ENCODE data around the gene RLF. TPM values are rescaled to one million over a fixed set of nuclear protein-coding genes. Genes with fewer than 3 reads are reported as not detected.
"Not testable (repeated sequence)": the region's sequence is repeated elsewhere in the genome, so short reads cannot be mapped to it uniquely, and the experiment has no call there.

The RLF gene
- total RNA-seq, 1 donor from 2014 or later, result 20.9 TPM

DNA sequence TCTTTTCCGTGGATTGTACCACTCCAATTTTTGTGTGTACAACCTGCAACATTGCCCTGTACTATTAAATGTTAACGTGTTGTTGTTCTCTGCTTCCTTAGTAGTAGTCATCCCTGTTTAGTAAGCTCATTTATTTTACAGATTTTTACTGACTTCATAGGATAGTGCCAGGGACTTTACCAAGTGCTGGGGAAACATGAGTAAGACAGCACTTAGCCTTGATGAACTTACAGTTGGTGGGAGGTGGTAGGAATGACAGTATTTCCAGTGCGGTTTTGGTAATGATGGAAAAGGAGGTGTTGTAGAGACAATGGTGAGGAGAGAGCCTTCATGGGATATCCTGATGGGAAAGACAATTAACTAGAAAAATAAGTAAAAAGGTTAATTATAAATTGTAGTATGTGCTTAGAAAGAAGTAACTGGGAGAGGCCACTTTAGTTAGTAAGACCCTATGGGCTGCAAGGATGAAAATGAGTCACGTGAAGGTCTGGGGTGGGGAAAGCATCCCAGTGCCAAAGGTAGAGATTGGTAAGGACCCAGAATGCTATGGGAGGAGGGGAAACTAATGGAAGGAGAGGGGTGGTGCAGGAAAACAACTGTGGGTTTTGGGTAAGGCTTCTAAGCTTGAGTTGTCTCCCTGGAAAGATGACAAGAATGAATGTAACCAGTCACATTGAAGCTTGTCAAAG lies 1.7 kb downstream of the RLF start:
- DNase-seq (ENCODE audit: low spot score), result no peak

DNA sequence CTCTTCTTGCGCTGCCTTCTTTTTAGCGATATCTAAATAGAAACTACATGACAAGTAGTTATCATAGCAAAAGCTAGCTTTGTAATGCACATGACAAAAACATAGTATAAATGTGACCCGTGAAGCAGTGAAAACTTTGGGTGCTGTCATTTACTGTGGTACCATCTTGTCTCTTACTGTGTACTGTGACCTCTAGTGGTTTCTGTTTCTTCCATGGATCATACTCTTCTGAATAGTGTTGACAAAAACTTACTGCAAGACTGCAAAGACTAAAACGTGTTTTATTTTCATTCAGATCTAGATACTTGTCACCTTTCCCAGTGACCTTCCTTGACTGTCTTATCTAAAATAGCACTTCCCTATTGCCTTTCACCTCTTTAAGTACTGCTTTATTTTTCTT lies 6.1 kb downstream of the RLF start:
- DNase-seq (ENCODE audit: low spot score), result no peak

DNA sequence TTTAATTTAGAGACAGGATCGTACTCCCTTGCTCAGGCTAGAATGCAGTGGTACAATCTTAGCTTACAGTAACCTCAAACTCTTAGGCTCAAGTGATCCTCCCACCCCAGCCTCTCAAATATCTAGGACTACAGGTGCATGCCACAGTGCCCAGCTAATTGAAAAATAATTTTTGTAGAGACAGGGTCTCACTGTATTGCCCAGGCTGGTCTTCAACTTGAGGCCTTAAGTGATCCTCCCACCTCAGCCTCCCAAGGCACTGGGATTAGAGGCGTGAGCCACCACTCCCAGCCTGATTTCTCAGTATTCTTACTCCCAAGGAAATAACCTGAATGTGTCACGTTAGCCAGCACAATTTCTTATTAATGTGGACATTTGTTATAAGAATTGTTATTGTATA lies 9.8 kb downstream of the RLF start:
- no peak for DNase-seq (ENCODE audit: low spot score)

DNA sequence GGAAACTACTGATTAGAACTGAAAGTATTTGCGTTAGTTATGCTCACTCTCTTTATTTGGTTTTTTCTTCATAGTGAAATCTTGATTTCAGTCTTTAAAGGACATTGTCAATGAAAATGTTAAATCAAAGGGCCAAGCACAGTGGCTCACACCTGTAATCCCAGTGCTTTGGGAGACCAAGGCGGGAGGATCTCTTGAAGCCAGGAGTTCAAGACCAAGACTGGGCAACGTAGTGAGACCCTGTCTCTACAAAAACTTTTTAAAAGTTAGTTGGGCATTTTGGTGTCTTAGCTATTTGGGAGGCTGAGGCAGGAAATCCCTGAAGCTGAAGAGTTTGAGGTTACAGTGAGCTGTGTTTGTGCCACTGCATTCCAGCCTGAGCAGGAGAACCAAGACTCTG lies 13.6 kb downstream of the RLF start:
- no peak for DNase-seq (ENCODE audit: low spot score)

DNA sequence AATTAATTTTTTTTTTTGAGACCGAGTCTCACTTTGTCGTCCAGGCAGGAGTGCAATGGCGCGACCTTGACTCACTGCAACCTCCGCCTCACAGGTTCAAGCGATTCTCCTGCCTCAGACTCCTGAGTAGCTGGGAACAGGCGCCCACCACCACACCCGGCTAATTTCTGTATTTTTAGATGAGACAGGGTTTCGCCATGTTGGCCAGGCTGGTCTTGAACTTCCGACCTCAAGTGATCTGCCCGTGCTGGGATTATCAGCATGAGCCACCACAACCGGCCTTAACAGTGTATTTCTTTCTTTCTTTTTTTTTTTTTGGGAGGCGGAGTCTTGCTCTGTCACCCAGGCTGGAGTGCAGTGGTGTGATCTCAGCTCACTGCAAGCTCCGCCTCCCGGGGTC lies 15.8 kb downstream of the RLF start:
- DNase-seq (ENCODE audit: low spot score), result not testable (repeated sequence)

DNA sequence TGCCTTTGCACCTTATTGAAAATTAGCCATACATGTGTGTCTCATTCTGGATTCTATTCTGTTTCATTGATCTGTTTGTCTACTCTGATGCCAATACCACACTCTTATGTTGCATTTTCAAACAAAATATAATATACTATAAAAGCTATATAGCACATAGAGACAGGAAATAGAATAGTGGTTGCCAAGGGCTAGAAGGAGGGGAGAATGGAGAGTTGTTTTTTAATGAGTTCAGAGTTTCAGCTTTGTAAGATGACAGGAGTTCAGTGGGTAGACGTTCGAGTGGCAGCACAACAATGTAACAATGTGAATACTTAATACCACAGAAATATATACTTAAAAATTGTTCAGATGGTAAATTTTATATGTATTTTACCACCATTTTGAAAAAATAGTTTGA lies 17.0 kb downstream of the RLF start:
- DNase-seq (ENCODE audit: low spot score), result no peak

DNA sequence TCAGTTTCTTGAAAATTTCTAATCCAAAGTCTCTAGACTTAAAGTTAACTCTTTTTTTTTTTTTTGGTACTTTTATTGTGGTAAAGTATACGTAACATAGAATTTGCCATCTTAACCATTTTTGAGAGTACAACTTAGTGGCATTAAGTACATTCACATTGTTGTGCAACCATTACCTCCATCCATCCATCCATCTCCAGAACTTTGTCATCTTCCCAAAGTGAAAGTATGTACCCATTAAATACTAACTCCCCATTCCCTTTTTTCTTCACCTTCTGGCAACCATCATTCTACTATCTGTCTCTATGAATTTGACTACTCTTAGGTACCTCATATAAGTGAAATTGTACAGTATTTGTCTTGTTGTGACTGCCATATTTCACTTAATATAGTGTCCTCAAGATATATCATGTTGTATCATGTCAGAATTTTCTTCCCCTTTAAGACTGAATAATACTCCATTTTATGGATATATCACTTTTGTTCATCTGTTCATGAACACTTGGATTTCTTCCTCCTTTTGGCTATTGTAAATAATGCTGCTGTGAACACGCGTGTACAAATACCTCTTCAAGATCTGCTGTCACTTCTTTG lies 18.4 kb downstream of the RLF start:
- DNase-seq (ENCODE audit: low spot score), result no peak

DNA sequence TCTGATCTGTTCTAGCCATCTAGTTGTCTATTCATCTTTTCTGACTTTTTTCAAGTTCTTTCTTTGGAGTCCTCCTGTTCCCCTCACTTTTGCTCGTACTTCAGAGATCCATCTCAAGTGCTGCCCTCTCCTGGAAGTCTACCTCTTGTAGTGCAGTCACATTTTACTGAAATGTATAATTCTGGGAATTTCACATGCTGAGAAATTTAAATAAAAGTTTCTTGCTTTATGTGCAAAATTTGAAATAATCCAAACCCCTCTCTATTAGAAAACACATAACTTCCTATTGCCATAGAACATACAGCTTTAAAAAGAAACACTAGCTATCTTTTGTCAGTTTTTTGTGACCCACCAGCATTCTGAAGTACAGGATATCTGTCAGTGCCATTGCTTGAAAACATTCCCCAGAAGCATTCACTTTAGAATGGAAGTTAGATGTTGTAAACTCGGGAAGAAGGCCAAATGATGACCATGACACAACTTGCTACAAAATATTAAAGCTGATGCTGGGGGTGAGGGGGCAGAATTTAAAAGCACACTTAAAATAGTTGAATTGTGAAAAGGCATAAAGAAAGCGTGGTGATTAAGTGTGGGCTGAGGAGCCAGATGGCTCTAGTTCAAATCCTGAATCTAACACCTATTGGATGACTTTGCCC lies 22.0 kb downstream of the RLF start:
- no peak for DNase-seq (ENCODE audit: low spot score)

DNA sequence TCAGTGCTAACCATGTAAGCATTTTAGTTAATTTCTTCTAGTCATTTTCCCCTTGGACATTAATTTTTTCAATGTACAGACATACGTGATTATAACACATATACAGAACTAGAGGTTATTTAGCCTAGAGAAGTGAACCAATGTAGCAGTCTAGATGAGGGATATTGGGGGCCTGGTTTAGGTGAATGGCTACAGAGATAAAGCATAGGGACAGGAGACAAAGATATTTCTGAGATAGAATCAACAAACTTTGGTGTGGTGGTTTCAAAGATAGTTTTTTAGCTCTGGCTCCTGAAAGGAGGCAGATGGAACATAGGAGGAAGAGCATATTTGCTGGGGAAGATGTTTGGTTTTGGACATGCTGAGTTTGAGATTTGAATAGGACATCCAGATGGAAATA lies 23.0 kb downstream of the RLF start:
- no peak for DNase-seq (ENCODE audit: low spot score)

DNA sequence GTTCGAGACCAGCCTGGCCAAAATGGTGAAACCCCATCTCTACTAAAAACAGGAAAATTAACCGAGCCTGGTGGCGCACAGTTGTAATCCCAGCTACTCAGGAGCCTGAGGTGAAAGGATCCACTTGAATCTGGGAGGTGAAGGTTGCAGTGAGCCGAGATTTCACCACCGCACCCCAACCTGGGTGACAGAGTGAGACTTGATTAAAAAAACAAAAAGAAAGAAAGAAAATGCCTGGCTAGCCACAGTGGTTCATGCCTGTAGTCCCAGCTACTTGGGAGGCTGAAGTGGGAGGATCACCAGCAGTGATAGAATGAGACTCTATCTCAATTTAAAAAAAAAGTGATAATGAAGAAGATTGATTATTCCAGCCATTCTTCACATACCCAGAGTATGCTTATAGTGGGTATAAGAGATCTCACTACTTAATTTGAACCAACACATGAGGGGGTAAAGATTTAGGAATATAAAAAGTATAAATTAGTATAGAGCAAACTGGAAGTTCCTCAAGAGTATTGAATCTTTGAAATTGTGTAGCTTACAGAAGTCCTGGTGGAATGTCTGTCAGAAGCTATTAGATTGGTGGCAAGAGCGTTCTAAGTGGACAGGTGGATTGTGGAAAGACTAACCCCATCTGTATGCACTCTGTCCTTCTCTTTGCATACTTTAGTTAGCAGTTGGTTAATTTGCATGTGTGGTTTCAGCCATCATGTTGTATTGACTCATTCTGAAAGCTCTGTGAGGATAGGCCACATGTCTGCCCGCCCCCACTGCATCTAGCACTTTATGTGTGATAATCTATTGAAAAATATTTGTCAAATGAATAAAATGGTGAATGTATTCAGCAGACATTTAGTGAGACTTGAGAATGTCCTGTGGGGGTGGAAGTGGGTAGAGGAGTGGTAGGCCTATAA lies 25.0 kb downstream of the RLF start:
- no peak for DNase-seq (ENCODE audit: low spot score)

DNA sequence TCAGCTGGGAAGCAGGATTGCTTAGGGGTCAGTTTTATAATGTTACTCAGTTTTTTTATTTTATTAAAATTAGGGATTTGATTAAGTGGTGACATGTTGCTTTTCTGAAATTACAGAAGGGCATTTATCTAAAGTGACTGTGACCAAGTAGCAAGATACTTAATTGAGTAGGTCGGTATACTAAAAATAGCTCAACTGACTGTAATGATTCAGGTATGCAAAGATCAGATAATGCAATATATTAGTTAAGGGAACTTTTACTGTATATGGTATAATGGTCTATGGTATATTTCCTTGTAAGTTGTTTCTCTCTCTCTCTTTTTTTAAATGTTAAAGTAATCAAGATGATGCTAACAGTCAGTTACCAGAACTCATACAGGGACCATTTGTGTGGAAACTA lies 26.2 kb downstream of the RLF start:
- no peak for DNase-seq (ENCODE audit: low spot score)

DNA sequence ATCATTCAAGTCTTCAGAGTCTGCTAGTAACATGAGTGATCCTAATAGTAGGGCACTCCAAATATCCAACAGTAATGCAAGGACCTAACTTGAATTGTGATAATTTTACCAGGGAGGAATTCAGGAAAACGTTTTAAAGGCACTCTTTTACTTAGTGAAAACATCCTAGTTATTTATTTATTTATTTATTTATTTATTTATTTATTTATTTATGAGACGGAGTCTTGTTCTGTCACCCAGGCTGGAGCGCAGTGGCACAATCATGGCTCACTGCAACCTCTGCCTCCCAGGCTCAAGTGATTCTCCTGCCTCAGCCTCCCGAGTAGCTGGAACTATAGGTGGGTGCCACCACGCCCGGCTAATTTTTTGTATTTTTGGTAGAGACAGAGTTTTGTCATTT lies 33.5 kb downstream of the RLF start:
- DNase-seq (ENCODE audit: low spot score), result not testable (repeated sequence)

DNA sequence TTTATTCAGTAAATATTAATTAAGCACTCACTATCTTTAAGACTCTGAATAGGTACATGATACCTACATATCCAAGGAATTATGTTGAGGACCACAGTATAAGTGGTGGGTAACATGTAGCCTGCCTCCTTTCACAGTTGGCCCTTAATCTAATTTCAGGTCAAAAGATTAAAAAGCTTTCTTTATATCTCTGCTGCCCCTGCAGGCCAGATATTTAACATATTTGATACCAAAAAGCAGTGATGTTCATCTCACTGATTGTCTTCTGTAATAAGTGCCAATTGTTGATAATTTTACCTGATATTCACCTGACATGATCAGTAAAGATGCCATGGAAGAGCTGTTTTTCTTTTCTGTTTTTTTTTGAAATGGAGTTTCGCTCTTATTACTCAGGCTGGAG lies 36.5 kb downstream of the RLF start:
- no peak for DNase-seq (ENCODE audit: low spot score)

DNA sequence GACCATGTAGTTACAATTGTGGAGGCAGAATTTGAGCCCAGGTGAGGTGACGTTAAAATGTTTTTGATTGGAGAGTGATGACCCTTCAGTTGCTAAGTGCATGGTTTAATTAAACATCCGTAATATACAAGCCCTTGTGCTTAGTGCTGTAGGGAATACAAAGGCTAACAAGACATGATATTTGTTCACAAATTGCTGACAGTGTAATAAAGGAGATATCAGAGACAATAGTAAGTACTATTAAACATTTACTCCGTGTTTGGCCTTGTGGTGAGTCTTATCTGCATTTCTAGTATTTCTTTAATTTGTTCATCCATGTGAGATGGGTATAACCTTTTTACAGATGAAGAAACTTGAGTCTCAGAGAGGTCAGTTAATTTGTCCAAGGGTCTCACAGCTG lies 37.9 kb downstream of the RLF start:
- no peak for DNase-seq (ENCODE audit: low spot score)

DNA sequence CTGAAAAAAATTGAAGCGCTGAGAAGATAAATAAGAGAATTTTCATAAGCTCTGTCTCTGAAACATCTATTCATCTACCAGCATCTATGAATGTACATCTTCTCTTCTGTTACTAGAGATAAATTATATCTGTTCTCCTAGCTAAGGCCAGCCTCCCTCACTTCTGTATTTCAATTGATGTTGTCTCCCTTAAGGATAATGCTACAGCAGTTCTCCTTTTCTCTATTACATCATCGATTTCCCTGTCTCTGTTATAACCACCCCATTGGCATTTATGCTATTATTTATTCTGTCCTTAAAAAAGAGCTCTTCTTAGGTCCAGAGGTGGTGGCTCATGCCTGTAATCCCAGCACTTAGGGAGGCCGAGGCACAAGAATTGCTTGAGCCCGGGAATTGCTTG lies 43.7 kb downstream of the RLF start:
- DNase-seq (ENCODE audit: low spot score), result no peak

DNA sequence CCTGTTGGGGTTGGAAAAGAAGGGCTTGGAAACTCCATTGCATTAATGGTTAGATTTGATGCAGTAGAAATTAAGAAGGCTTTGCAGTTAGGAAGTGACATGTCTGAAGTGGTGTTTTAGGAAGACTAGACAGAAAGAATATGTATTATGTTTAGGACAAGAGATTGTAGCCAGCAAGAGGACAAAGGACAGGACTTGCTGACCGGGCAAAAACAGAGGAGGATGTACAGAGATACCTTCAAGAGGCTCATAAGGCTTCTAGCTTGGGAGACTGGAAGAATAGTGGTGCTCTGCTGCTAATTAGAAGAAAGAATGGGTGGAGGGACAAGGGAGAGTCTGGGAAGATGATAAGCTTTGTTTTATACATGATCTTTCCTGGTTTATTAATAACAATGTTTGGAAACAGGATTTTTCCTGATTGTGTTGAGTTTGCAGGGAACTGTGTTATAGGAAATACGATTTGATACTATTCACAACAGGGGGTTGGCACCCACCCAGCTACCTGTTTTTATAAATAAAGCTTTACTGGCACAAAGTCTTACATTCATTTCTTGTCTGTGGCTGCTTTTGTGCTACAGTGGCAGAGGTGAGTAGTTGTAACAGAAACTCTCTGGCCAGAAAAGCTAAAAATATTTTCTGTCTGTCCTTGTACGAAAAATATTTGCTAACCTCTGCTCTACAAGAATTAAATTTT lies 49.5 kb downstream of the RLF start:
- no peak for DNase-seq (ENCODE audit: low spot score)

DNA sequence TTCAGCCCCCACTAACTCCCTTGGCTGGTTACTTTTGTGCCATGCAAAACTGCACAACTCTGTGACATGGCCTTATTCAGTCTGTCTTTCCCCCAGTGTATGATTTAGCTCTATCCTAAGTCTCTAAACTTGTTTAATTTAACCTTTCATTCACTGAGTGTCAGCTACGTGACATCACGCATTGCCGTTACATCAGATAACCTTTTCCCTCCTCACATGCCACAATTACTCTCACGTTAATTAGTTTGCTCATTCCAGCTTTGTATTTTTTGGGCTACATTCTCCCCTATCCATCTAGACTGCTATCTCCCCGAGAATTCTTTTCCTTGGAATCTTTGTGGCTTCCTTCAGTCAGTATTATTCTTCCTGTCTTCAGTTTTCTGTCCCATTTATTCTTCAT lies 57.1 kb downstream of the RLF start:
- DNase-seq (ENCODE audit: low spot score), result no peak

DNA sequence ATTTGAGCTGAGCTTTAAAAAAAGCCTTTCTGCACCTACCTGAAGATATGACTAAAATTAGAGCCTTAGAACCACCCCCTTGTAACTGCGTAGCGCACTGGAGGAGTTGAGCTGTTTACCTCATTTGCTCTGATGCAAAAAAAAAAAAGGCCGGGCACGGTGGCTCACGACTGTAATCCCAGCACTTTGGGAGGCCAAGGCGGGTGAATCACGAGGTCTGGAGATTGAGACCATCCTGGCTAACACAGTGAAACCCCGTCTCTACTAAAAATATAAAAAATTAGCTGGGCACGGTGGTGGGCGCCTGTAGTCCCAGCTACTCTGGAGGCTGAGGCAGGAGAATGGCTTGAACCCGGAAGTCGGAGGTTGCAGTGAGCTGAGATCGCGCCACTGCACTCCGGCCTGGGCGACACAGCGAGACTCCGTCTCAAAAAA lies 60.3 kb downstream of the RLF start:
- not testable (repeated sequence) for DNase-seq (ENCODE audit: low spot score)

DNA sequence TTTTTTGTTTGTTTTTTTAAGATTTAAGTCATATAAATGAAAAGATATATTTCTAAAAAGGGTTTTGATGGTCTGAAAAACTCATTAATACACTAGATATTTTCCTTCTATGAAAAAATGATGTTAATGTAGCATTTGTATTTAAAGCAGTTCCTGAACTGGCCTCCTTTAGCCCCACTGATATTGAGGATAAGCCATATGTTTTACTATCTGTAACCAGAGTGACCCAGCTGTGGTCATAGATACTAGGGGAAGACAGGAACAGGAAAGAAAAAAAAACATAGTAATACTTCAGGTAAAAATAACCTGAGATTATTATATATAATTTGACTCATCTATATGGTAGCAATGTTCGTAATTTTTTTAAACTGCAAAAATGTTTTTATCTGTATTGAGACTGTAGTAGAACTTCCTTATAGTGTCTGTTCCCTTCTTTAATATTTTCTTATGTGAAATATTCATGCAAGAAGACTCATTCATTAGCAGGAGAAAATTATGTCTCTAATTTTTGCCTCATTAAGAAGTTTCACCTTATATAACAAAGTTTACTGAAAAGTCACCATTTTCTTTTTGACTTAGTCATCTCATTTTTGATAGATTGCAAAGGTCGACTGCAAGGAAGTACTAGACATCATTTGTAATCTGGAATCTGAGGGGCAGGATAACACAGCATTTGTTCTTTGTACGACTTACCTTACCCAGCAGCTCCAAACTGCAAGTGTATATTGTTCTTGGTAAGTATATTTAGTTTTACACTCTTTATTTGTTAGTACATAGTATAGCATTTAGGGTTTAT lies 61.0 kb downstream of the RLF start:
- no peak for DNase-seq (ENCODE audit: low spot score)

DNA sequence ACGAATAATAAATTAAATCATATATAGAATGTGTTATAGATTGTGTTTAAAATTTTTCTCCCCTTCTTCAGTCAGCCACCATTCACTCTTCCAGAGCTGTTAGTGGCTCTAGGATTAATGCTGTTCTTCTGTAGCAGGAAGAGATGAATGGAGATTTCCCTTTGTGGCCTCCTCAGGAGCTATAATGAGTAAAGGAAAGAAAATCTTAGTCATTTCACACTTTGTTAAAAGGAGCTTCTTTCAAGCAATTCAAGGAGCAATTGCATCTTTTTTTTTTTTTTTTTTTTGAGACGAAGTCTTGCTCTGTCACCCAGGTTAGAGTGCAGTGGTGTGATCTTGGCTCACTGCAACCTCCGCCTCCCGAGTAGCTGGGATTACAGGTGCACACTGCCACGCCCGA lies 62.9 kb downstream of the RLF start:
- DNase-seq (ENCODE audit: low spot score), result no peak

DNA sequence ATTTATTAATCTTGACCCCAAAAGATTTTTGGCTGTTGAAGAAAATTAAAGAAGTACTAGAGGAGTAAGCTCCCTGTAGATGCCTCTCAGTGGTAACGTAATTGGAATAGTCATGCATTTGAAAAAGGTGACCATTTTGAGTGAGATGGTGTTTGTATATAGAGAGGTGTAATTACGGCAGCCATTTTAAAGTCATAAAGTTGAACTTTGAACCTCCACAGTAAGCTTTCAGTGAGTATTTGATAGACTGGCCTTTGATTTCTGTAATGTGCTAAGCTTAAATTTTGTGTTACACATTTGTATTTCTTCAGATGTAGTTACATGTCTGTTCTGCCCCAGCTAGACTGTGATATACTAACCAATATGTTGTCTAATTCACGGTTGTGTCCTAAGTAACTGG lies 65.0 kb downstream of the RLF start:
- no peak for DNase-seq (ENCODE audit: low spot score)

Data from ureter (tissue), 1 donor.